ENCODE measurements around the gene KLF14.

DNA sequence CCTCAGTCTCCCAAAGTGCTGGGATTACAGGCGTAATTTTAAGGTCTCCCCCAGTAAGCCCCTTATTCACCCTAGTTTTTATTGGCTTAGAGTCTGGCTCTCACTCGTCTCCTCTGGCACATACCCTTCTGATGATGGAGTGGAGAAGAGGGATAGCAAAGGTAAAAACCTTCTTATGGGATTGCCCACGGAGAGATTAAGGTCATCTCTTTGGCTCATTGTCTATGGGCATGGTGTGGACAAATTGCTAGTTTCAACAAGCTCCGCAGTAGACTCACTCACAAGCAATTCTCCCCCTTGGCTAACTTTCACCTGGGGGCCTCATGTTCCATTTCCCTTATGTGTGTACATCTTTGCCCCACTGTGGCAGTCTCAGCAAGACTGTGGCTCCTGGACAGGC lies 25.2 kb downstream of the KLF14 start:
- no peak for TF ChIP-seq RFX5 (IDR thresholded peaks at IDR 0.05; ENCODE audit: low read depth, low read length)
- TF ChIP-seq POLR2A (IDR thresholded peaks at IDR 0.05; ENCODE audit: low read depth, low read length): no peak
